Gastroesophageal sphincter (tissue), 4 donors: ENCODE measurements around the gene MXRA8. TPM values are rescaled to one million over a fixed set of nuclear protein-coding genes. Genes with fewer than 3 reads are reported as not detected.

Experiments used
- ATAC-seq: fragments of 150-250 bp; one replicate; pipeline ENCODE4 v1.9.1; 2016; ENCODE audit warnings: mild to moderate bottlenecking, moderate library complexity
- H3K27ac ChIP-seq, 4 donors: fragments of 200-600 bp; sonication (generic) in 3 of 4; 1 replicate in 3 of 4; 2 replicates in 1 of 4; pipeline ENCODE4 v1.5.1; 2016 to 2019
- H3K27me3 ChIP-seq: fragments of 200-600 bp; sonication (generic); one replicate; pipeline ENCODE4 v1.5.1; 2019
- H3K36me3 ChIP-seq, 2 donors: fragments of 200-600 bp; sonication (generic); one replicate each; pipeline ENCODE4 v1.5.1; 2019; ENCODE audit warnings: control low read depth in 1 of 2
- H3K4me1 ChIP-seq, 3 donors: fragments of 200-600 bp; sonication (generic); 1 replicate in 2 of 3; 2 replicates in 1 of 3; pipeline ENCODE4 v1.5.1; 2016 to 2019; ENCODE audit warnings: control low read depth in 2 of 3
- H3K4me3 ChIP-seq, 2 donors: fragments of 200-600 bp; sonication (generic); one replicate each; pipeline ENCODE4 v1.5.1; 2019; ENCODE audit warnings: mild to moderate bottlenecking in 1 of 2, moderate library complexity in 1 of 2
- H3K9me3 ChIP-seq, 3 donors: fragments of 200-600 bp; sonication (generic); one replicate each; pipeline ENCODE4 v1.5.1; 2017 to 2019; ENCODE audit warnings: control low read depth in 2 of 3
- EP300 ChIP-seq: sonication (generic); formaldehyde crosslinking; IDR thresholded peaks from one replicate; pipeline ENCODE4 v1.6.1; 2017; ENCODE audit warnings: antibody characterized with exemption, mild to moderate bottlenecking
- POLR2A ChIP-seq, 2 donors: fragments of 450-650 bp; IDR thresholded peaks; one replicate each; pipeline ENCODE4 v1.6.1; 2017; ENCODE audit warnings: antibody characterized with exemption in 2 of 2, mild to moderate bottlenecking in 2 of 2, moderate library complexity in 1 of 2
- POLR2AphosphoS5 ChIP-seq: sonication (generic); formaldehyde crosslinking; IDR thresholded peaks from one replicate; pipeline ENCODE4 v1.6.1; 2017; ENCODE audit warnings: antibody characterized with exemption
- WGBS, 2 donors: methylation state at CpG; one replicate each; pipeline ENCODE4 v1.1.5; 2018; ENCODE audit warnings: low coverage in 1 of 2; 5-methylcytosine and 5-hydroxymethylcytosine counted together
- total RNA-seq, 4 donors: library from RNA; depleted of rRNA; stranded (reverse); fragments of >200 nt; gene quantifications; one replicate each; pipeline ENCODE4 v1.1.0, GENCODE V29; 2016
- TF ChIP-seq, protein P1 (sequence below), 4 experiments: fragments of 200-600 bp in 2 of 4; fragments of 450-650 bp in 2 of 4; sonication (generic) in 1 of 4; IDR thresholded peaks; one replicate each; pipeline ENCODE4 v1.5.1; 2017 to 2019; ENCODE audit warnings: antibody characterized with exemption in 4 of 4, mild to moderate bottlenecking in 2 of 4, moderate library complexity in 2 of 4

The MXRA8 gene
- total RNA-seq, 4 donors from 2014 or later = 69.8 to 105 (median 85.4) TPM

DNA sequence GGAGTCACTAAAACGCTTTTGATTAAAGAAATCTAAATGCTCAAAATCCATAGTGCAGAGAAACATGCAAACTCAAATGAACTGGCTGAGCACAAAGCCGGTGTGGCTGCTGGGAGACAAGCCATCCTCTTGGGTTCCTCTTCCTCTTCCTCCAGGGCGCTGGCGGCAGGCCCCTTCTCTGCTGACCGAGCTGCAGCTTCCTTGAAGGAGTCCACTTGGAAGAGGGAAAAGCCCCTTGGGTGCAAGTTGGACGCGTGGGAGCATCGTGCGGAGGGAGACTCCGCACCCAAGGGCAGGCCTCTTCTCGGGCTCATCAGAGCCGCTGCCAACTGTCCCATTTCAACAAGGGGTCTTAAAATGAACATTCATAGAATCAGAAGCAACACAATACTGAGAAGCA is 32.9 kb upstream of the MXRA8 start:
- no peak for ATAC-seq
- Histone ChIP-seq H3K27me3 (no peaks in the 10 kb centered on the region), H3K27ac (no peak overlapping the region), H3K36me3 (peaks cover 0 to 100% of the 10 kb centered on the region in 2 donors), H3K9me3 (no peaks in the 10 kb centered on the region), H3K4me1 (peaks cover 0 to 27% (median 0%) of the 10 kb centered on the region in 3 donors), H3K4me3 (no peak overlapping the region)
- TF ChIP-seq EP300 (no peak), POLR2AphosphoS5 (no peak), POLR2A (IDR thresholded peaks at IDR 0.05) (no peak)
- TF ChIP-seq, protein P1, sequence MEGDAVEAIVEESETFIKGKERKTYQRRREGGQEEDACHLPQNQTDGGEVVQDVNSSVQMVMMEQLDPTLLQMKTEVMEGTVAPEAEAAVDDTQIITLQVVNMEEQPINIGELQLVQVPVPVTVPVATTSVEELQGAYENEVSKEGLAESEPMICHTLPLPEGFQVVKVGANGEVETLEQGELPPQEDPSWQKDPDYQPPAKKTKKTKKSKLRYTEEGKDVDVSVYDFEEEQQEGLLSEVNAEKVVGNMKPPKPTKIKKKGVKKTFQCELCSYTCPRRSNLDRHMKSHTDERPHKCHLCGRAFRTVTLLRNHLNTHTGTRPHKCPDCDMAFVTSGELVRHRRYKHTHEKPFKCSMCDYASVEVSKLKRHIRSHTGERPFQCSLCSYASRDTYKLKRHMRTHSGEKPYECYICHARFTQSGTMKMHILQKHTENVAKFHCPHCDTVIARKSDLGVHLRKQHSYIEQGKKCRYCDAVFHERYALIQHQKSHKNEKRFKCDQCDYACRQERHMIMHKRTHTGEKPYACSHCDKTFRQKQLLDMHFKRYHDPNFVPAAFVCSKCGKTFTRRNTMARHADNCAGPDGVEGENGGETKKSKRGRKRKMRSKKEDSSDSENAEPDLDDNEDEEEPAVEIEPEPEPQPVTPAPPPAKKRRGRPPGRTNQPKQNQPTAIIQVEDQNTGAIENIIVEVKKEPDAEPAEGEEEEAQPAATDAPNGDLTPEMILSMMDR (IDR thresholded peaks at IDR 0.05) = no peak
- 69 to 79% methylated on average over 3 to 11 of the region's 12 CpGs for WGBS, 2 donors

DNA sequence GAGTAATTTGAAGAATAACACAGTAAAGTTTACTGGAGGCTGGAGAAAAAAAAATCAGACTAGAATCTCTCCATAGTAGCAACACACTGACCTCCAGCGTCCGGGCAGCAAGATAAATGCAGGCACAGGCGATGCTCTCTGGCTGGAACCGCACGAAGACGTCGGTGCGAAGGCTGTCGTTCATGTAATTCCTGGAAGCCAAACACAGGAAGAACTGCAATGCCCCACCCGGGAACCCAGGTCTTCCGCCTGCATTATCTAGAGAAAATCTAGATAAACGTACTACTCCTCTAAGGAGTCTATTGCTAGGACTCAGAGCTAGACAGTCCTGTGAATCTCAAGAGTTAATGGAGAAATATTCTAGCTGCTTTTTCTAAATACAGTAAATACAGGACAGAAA is 32.3 kb upstream of the MXRA8 start:
- Histone ChIP-seq H3K27me3 (no peaks in the 10 kb centered on the region), H3K27ac (no peak overlapping the region), H3K4me1 (peaks cover 0 to 22% (median 0%) of the 10 kb centered on the region in 3 donors), H3K4me3 (no peak overlapping the region), H3K9me3 (no peaks in the 10 kb centered on the region), H3K36me3 (peaks cover 0 to 100% of the 10 kb centered on the region in 2 donors)
- 57 to 77% methylated on average over 5 to 8 of the region's 12 CpGs for WGBS, 2 donors
- TF ChIP-seq POLR2A (IDR thresholded peaks at IDR 0.05) (no peak), POLR2AphosphoS5 (no peak), EP300 (no peak)
- TF ChIP-seq, protein P1 (IDR thresholded peaks at IDR 0.05) = no peak
- no peak for ATAC-seq

DNA sequence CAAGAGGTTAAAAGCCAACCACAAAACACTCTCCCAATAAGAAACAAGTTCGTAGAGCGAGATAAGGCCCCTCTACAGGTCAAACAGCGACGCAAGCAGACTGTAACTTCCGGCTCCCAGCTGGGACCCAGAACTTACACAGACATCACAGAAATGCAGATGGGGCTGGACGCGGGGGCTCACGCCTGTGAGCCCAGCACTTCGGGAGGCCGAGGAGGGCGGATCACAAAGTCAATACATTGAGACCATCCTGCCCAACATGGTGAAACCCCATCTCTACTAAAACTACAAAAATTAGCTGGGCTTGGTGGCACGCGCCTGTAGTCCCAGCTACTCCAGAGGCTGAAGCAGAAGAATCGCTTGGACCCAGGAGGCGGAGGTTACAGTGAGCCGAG is 29.7 kb upstream of the MXRA8 start:
- 91 to 100% methylated on average over 2 to 6 of the region's 16 CpGs for WGBS, 2 donors
- H3K4me1 ChIP-seq = peaks cover 0 to 11% (median 0%) of the 10 kb centered on the region in 3 donors
- no peak for ATAC-seq
- H3K27me3 ChIP-seq = no peaks in the 10 kb centered on the region
- H3K9me3 ChIP-seq = no peaks in the 10 kb centered on the region
- no peak overlapping the region for H3K4me3 ChIP-seq
- TF ChIP-seq, protein P1 (IDR thresholded peaks at IDR 0.05) = no peak
- no peak for TF ChIP-seq EP300
- peaks cover 0 to 85% of the 10 kb centered on the region in 2 donors for H3K36me3 ChIP-seq
- H3K27ac ChIP-seq = no peak overlapping the region

DNA sequence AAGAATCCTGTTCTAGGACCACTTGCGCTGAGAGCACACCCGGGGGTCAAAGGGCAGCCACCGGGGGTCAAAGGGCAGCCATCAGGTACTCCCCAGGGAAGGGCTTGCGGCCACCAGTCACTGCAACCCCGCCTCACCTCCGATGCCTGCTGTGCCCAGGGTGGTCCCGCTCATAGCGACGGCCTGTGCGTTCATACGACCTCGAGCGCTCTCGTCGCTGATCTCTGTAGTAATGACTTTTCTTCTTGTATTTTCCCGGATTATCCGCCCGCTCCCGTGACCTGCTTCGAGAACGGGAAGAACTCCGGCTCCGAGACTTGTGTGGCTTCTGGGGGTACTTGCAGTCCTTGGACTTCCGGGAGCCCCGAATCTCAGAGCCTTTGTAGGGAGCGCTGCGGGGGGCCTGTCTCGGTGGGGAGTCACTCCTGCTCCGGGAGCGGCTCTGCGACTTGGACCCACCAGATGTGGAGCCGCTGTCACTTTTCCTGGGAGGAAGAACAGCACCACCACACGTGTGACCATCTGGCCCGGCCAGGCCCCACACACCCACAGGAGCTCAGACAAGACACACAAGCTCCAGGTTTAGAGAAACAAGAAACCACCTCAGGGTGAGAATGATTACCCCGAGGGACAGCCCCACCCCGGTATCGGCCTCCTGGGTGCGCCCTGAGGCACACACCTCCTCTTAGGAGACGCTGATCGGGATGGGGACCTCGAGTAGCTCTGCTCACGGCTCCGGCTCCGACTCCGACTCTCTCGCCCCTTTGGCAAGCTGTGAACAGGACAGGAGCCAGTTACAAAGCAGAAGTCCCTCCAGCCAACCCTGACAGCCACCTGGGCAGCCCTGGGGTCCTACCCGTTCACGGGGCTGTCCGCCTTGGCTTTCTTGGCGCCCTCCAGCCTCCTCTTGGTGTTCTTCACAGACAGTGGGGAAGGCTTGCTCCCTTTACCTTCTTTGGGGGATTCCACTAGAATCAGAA is 29.0 kb upstream of the MXRA8 start:
- peaks cover 0 to 4% (median 0%) of the 10 kb centered on the region in 3 donors for H3K4me1 ChIP-seq

More for the DNA sequence above, 29.0 kb upstream of the MXRA8 start:
- ATAC-seq = no peak
- WGBS, 2 donors = 95 to 96% methylated on average over 4 to 21 of the region's 50 CpGs
- H3K4me3 ChIP-seq = no peak overlapping the region
- peaks cover 0 to 78% of the 10 kb centered on the region in 2 donors for H3K36me3 ChIP-seq
- H3K27me3 ChIP-seq = no peaks in the 10 kb centered on the region
- H3K9me3 ChIP-seq = no peaks in the 10 kb centered on the region
- no peak overlapping the region for H3K27ac ChIP-seq
- TF ChIP-seq, protein P1 (IDR thresholded peaks at IDR 0.05) = no peak
- no peak for TF ChIP-seq POLR2AphosphoS5
- no peak for TF ChIP-seq POLR2A (IDR thresholded peaks at IDR 0.05)
- TF ChIP-seq EP300 = no peak
